ENCODE results near the gene MR1. TPM values are rescaled to one million over a fixed set of nuclear protein-coding genes. Genes with fewer than 3 reads are reported as not detected.

The MR1 gene
- total and polyA plus RNA-seq, 2 of the 13 experiments (the other 11 are each of a cell fraction or from before 2014, with no cell fraction given) = 7.7 to 10.4 TPM

DNA sequence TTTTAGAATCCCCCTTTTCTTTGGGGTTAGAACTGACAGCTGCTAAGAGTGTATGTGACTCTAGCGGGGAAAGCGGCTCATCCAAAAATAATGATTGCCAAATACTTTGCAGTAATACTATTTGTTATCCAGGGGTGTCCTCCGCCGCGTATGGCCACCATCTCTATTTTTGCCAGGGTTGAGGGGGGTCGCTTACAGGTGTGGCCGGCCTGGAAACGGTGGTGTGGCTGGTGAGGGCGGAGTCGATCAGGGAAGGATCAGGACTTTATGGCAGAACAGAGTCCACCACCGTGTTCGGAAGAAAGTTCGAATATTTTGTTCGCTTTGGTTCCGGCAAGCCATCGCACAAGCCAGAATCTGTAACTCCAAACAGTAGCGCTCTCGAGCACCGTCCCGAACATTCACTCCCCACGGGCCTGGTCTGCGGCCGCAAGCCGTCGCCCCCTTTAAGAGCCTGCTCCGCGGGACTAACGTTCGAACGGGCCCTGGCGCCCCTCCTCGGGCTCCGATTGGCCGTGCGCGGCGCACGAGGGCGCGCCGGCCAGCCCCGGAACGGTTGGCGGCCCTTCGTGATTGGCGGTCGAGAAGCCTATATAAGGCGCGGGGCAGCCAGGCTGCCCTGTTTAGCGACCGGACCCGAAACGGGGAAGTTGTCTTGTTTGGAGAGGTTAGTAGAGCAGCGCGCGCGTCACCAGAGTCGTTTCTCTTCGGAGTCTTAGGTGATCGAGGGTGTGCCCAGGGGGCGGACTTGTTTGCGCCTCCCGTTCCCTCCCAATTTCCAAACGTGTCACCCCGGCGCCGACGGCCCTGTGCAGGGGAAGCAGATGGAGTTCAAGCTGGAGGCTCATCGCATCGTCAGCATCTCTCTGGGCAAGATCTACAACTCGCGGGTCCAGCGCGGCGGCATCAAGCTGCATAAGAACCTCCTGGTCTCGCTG lies 54.6 kb downstream of the MR1 start, which contains the start of gene IER5 (continued):
- TF ChIP-seq U2AF2 (IDR thresholded peaks at IDR 0.05; ENCODE audit: low read depth, low read length) (peak; percentile 14; the same call in 1 of the 2 replicates), ZNF501 (CRISPR knock-in tag; IDR thresholded peaks at IDR 0.05) (peak; percentile 97), MYC (CRISPR knock-in tag; IDR thresholded peaks at IDR 0.05; ENCODE audit: borderline replicate concordance) (peak; percentile 83), NFE2L2 (IDR thresholded peaks at IDR 0.05; ENCODE audit: low read length) (no peak), PHF8 (CRISPR knock-in tag; IDR thresholded peaks at IDR 0.05) (peak; percentile 78), SALL1 (CRISPR knock-in tag; IDR thresholded peaks at IDR 0.05) (peak; percentile 88), MATR3 (CRISPR knock-in tag; IDR thresholded peaks at IDR 0.05) (no peak), CHD4 (IDR thresholded peaks at IDR 0.05; ENCODE audit: borderline replicate concordance, low read length) (no peak), ZFAT (CRISPR knock-in tag; conservative IDR thresholded peaks at IDR 0.05) (no peak), PHF21A (CRISPR knock-in tag; IDR thresholded peaks at IDR 0.05) (peak; percentile 82; the same call in 1 of the 2 replicates), ZBTB20 (CRISPR knock-in tag; IDR thresholded peaks at IDR 0.05; ENCODE audit: borderline replicate concordance, low read depth) (peak; percentile 59; the same call in 1 of the 2 replicates), GFI1 (CRISPR knock-in tag; IDR thresholded peaks at IDR 0.05; ENCODE audit: borderline replicate concordance) (0 out of 2 replicates have a peak, but pooled peaks have one; percentile 21), ZNF777 (CRISPR knock-in tag; IDR thresholded peaks at IDR 0.05) (peak; percentile 28; the same call in 1 of the 2 replicates), ZNF101 (CRISPR knock-in tag; IDR thresholded peaks at IDR 0.05; ENCODE audit: borderline replicate concordance, low read depth) (no peak)
- TF ChIP-seq, protein P1, sequence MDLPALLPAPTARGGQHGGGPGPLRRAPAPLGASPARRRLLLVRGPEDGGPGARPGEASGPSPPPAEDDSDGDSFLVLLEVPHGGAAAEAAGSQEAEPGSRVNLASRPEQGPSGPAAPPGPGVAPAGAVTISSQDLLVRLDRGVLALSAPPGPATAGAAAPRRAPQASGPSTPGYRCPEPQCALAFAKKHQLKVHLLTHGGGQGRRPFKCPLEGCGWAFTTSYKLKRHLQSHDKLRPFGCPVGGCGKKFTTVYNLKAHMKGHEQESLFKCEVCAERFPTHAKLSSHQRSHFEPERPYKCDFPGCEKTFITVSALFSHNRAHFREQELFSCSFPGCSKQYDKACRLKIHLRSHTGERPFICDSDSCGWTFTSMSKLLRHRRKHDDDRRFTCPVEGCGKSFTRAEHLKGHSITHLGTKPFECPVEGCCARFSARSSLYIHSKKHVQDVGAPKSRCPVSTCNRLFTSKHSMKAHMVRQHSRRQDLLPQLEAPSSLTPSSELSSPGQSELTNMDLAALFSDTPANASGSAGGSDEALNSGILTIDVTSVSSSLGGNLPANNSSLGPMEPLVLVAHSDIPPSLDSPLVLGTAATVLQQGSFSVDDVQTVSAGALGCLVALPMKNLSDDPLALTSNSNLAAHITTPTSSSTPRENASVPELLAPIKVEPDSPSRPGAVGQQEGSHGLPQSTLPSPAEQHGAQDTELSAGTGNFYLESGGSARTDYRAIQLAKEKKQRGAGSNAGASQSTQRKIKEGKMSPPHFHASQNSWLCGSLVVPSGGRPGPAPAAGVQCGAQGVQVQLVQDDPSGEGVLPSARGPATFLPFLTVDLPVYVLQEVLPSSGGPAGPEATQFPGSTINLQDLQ (CRISPR knock-in tag; IDR thresholded peaks at IDR 0.05) = no peak; the same call in 1 of the 2 replicates
- TF ChIP-seq, protein P2, sequence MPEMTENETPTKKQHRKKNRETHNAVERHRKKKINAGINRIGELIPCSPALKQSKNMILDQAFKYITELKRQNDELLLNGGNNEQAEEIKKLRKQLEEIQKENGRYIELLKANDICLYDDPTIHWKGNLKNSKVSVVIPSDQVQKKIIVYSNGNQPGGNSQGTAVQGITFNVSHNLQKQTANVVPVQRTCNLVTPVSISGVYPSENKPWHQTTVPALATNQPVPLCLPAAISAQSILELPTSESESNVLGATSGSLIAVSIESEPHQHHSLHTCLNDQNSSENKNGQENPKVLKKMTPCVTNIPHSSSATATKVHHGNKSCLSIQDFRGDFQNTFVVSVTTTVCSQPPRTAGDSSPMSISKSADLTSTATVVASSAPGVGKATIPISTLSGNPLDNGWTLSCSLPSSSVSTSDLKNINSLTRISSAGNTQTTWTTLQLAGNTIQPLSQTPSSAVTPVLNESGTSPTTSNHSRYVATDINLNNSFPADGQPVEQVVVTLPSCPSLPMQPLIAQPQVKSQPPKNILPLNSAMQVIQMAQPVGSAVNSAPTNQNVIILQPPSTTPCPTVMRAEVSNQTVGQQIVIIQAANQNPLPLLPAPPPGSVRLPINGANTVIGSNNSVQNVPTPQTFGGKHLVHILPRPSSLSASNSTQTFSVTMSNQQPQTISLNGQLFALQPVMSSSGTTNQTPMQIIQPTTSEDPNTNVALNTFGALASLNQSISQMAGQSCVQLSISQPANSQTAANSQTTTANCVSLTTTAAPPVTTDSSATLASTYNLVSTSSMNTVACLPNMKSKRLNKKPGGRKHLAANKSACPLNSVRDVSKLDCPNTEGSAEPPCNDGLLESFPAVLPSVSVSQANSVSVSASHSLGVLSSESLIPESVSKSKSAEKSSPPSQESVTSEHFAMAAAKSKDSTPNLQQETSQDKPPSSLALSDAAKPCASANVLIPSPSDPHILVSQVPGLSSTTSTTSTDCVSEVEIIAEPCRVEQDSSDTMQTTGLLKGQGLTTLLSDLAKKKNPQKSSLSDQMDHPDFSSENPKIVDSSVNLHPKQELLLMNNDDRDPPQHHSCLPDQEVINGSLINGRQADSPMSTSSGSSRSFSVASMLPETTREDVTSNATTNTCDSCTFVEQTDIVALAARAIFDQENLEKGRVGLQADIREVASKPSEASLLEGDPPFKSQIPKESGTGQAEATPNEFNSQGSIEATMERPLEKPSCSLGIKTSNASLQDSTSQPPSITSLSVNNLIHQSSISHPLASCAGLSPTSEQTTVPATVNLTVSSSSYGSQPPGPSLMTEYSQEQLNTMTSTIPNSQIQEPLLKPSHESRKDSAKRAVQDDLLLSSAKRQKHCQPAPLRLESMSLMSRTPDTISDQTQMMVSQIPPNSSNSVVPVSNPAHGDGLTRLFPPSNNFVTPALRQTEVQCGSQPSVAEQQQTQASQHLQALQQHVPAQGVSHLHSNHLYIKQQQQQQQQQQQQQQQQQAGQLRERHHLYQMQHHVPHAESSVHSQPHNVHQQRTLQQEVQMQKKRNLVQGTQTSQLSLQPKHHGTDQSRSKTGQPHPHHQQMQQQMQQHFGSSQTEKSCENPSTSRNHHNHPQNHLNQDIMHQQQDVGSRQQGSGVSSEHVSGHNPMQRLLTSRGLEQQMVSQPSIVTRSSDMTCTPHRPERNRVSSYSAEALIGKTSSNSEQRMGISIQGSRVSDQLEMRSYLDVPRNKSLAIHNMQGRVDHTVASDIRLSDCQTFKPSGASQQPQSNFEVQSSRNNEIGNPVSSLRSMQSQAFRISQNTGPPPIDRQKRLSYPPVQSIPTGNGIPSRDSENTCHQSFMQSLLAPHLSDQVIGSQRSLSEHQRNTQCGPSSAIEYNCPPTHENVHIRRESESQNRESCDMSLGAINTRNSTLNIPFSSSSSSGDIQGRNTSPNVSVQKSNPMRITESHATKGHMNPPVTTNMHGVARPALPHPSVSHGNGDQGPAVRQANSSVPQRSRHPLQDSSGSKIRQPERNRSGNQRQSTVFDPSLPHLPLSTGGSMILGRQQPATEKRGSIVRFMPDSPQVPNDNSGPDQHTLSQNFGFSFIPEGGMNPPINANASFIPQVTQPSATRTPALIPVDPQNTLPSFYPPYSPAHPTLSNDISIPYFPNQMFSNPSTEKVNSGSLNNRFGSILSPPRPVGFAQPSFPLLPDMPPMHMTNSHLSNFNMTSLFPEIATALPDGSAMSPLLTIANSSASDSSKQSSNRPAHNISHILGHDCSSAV (CRISPR knock-in tag; IDR thresholded peaks at IDR 0.05; ENCODE audit: borderline replicate concordance) = no peak
- TF ChIP-seq, protein P3, sequence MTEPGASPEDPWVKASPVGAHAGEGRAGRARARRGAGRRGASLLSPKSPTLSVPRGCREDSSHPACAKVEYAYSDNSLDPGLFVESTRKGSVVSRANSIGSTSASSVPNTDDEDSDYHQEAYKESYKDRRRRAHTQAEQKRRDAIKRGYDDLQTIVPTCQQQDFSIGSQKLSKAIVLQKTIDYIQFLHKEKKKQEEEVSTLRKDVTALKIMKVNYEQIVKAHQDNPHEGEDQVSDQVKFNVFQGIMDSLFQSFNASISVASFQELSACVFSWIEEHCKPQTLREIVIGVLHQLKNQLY (CRISPR knock-in tag; IDR thresholded peaks at IDR 0.05) = 0 out of 2 replicates have a peak, but pooled peaks have one; percentile 42
